GM06990 (cell line): ENCODE data around the gene GTPBP3.

ENCODE experiments used
- DNase-seq: peaks from one replicate; pipeline ENCODE4 v3.0.0-alpha.2; 2011; ENCODE audit not compliant: insufficient read length; ENCODE audit errors: extremely low read depth
- H3K27me3 ChIP-seq: replicated peaks from 2 replicates; pipeline ENCODE4 v1.6.0; 2011; ENCODE audit warnings: low read length; ENCODE audit not compliant: control insufficient read depth, insufficient read depth
- H3K36me3 ChIP-seq: 2 replicates; pipeline ENCODE4 v1.5.1; 2011; ENCODE audit warnings: low read length; ENCODE audit not compliant: control insufficient read depth, insufficient read depth
- H3K4me3 ChIP-seq: replicated peaks from 2 replicates; pipeline ENCODE4 v1.5.1; 2011; ENCODE audit warnings: low read depth, mild to moderate bottlenecking, control low read depth, low read length
- CTCF ChIP-seq: IDR thresholded peaks from 2 replicates; pipeline ENCODE4 v1.5.1; 2011; ENCODE audit warnings: low read length, control low read depth, mild to moderate bottlenecking, inconsistent platforms; ENCODE audit not compliant: insufficient read depth, poor library complexity, severe bottlenecking

GTPBP3 gene

GRCh38 chr19:17391371-17392151 is 54.2 kb downstream of the GTPBP3 start:
- DNase-seq: no peak
- peak overlapping the region; percentile 28; the same call in 1 of the 2 replicates for H3K4me3 ChIP-seq
- H3K27me3 ChIP-seq: no peaks in the 10 kb centered on the region
- TF ChIP-seq CTCF: no peak
- H3K36me3 ChIP-seq: no peaks in the 10 kb centered on the region
